B cell (primary cell): ENCODE data around the gene LBH.

Experiments
- CTCF ChIP-seq: fragments of 200-600 bp; IDR thresholded peaks from one replicate; pipeline ENCODE4 v1.8.0; 2022; ENCODE audit warnings: antibody characterized with exemption, mild to moderate bottlenecking
- EZH2 ChIP-seq: IDR thresholded peaks from 2 replicates; pipeline ENCODE4 v1.6.1; 2012; ENCODE audit warnings: borderline replicate concordance, low read depth, mild to moderate bottlenecking, moderate library complexity, low read length; ENCODE audit not compliant: insufficient read depth, poor library complexity, severe bottlenecking

- TF ChIP-seq CTCF, result no peak
- TF ChIP-seq EZH2, result no peak
These were observed 73.9 kb downstream of the LBH start for GRCh38 chr2:30305235-30305634.
